ENCODE measurements around the gene RASD2. TPM values are rescaled to one million over a fixed set of nuclear protein-coding genes. Genes with fewer than 3 reads are reported as not detected.

The RASD2 gene
- total and polyA plus RNA-seq, 2 donors (not counting 1 experiment from before 2014, with no cell fraction given) = 0.07 TPM; not detected in 1

- no peaks in the 10 kb centered on the region for H3K36me3 ChIP-seq (replicated peaks in 1 of 2; ENCODE audit: control extremely low read depth in 1 of 2, control insufficient read depth in 1 of 2, extremely low read depth in 1 of 2, insufficient read depth in 2 of 2, low read length in 1 of 2)
- no peaks in the 10 kb centered on the region for H3K27me3 ChIP-seq (replicated peaks in 1 of 4; ENCODE audit: control extremely low read depth in 1 of 4, control insufficient read depth in 3 of 4, insufficient read depth in 4 of 4, low read length in 3 of 4)
- H3K4me3 Mint-ChIP-seq = no peak overlapping the region
- intact Hi-C loops (cut with micrococcal nuclease) = loop anchor here (1.0 to 10.0 kb wide), 4 partner anchors 40 to 542 kb away; no protein-coding TSS in a partner anchor
- H3K4me3 ChIP-seq (ENCODE audit: control extremely low read depth in 1 of 5, extremely low read depth in 1 of 5, insufficient read depth in 1 of 5, low read depth in 2 of 5, low read length in 4 of 5) = no peak overlapping the region
- no peaks in the 10 kb centered on the region for H3K27me3 Mint-ChIP-seq
- POLR2A ChIA-PET = interaction anchor here (0.7 kb wide), 1 partner anchor 189 kb away, joined by 3 read pairs; no protein-coding TSS in a partner anchor
- H3K27ac Mint-ChIP-seq = no peak overlapping the region
- H3K79me2 ChIP-seq (ENCODE audit: control insufficient read depth, insufficient read depth, low read length) = no peaks in the 10 kb centered on the region
- H3K4me1 Mint-ChIP-seq = no peaks in the 10 kb centered on the region
- TF ChIP-seq EZH2 (IDR thresholded peaks at IDR 0.05; ENCODE audit: borderline replicate concordance, insufficient read depth, low read depth, low read length, poor library complexity, severe bottlenecking) = no peak
- peak; percentile 95 for TF ChIP-seq CTCF (IDR thresholded peaks at IDR 0.05)
- no peak overlapping the region for H3K9ac ChIP-seq (ENCODE audit: low read length)
- 50% methylated on average over 6 of the region's 13 CpGs for WGBS (ENCODE audit: insufficient coverage)
- DNase-seq = peak; percentile 81
- CTCF ChIA-PET = interaction anchor here (0.7 to 6.3 kb wide), 18 partner anchors 9 to 542 kb away, joined by 3 to 136 read pairs (median 4); partner anchors contain the start of gene RASD2
- no peak overlapping the region for H3K4me2 ChIP-seq (replicated peaks; ENCODE audit: low read depth, low read length, poor library complexity, severe bottlenecking)
- no peak overlapping the region for H2AFZ ChIP-seq (ENCODE audit: insufficient read depth, low read depth, low read length, poor library complexity, severe bottlenecking)
- H4K20me1 ChIP-seq (ENCODE audit: control insufficient read depth, insufficient read depth, low read length, poor library complexity, severe bottlenecking) = no peaks in the 10 kb centered on the region
- H3K9me3 ChIP-seq (ENCODE audit: control extremely low read depth in 1 of 3, control insufficient read depth in 2 of 3, insufficient read depth in 1 of 3, low read length in 2 of 3) = no peaks in the 10 kb centered on the region
- ATAC-seq (ENCODE audit: low read depth) = peak; percentile 77
- peaks cover 0 to 7% of the 10 kb centered on the region in 2 donors for H3K4me1 ChIP-seq (ENCODE audit: control insufficient read depth in 2 of 2, insufficient read depth in 2 of 2, low read length in 2 of 2)
- H3K27ac ChIP-seq (ENCODE audit: low read length in 2 of 2) = no peak overlapping the region
- H3K9me3 Mint-ChIP-seq (ENCODE audit: insufficient read depth) = no peaks in the 10 kb centered on the region
Measured at GRCh38 chr22:35582861-35583670, 42.4 kb downstream of the RASD2 start.

- no peaks in the 10 kb centered on the region for H3K9me3 ChIP-seq (ENCODE audit: control extremely low read depth in 1 of 3, control insufficient read depth in 2 of 3, insufficient read depth in 1 of 3, low read length in 2 of 3)
- no peaks in the 10 kb centered on the region for H3K79me2 ChIP-seq (ENCODE audit: control insufficient read depth, insufficient read depth, low read length)
- no peaks in the 10 kb centered on the region for H3K9me3 Mint-ChIP-seq (ENCODE audit: insufficient read depth)
- H3K27me3 ChIP-seq (replicated peaks in 1 of 4; ENCODE audit: control extremely low read depth in 1 of 4, control insufficient read depth in 3 of 4, insufficient read depth in 4 of 4, low read length in 3 of 4) = peaks cover 0 to 2% (median 0%) of the 10 kb centered on the region in 4 experiments
- H3K36me3 ChIP-seq (replicated peaks in 1 of 2; ENCODE audit: control extremely low read depth in 1 of 2, control insufficient read depth in 1 of 2, extremely low read depth in 1 of 2, insufficient read depth in 2 of 2, low read length in 1 of 2) = no peaks in the 10 kb centered on the region
- H3K4me1 Mint-ChIP-seq = no peaks in the 10 kb centered on the region
- peaks cover 0 to 7% of the 10 kb centered on the region in 2 donors for H3K4me1 ChIP-seq (ENCODE audit: control insufficient read depth in 2 of 2, insufficient read depth in 2 of 2, low read length in 2 of 2)
- H2AFZ ChIP-seq (ENCODE audit: insufficient read depth, low read depth, low read length, poor library complexity, severe bottlenecking) = no peak overlapping the region
- POLR2A ChIA-PET = no interaction called here
- DNase-seq = no peak
- H3K4me3 Mint-ChIP-seq = no peak overlapping the region
- no peak overlapping the region for H3K9ac ChIP-seq (ENCODE audit: low read length)
- no peak overlapping the region for H3K4me2 ChIP-seq (replicated peaks; ENCODE audit: low read depth, low read length, poor library complexity, severe bottlenecking)
- H3K27ac Mint-ChIP-seq = no peak overlapping the region
- CTCF ChIA-PET = no interaction called here
- intact Hi-C loops (cut with micrococcal nuclease) = loop anchor here (10.0 kb wide), 1 partner anchor 538 kb away; no protein-coding TSS in a partner anchor
- TF ChIP-seq CTCF (IDR thresholded peaks at IDR 0.05) = no peak
- TF ChIP-seq EZH2 (IDR thresholded peaks at IDR 0.05; ENCODE audit: borderline replicate concordance, insufficient read depth, low read depth, low read length, poor library complexity, severe bottlenecking) = no peak
- H4K20me1 ChIP-seq (ENCODE audit: control insufficient read depth, insufficient read depth, low read length, poor library complexity, severe bottlenecking) = no peaks in the 10 kb centered on the region
- H3K4me3 ChIP-seq (ENCODE audit: control extremely low read depth in 1 of 5, extremely low read depth in 1 of 5, insufficient read depth in 1 of 5, low read depth in 2 of 5, low read length in 4 of 5) = no peak overlapping the region
- H3K27me3 Mint-ChIP-seq = peaks cover 6% of the 10 kb centered on the region
- ATAC-seq (ENCODE audit: low read depth) = no peak
- H3K27ac ChIP-seq (ENCODE audit: low read length in 2 of 2) = no peak overlapping the region
Measured at GRCh38 chr22:35586771-35587170, 46.1 kb downstream of the RASD2 start.

All from B cell (primary cell).